ENCODE data around the gene DNTT.
"Not testable (repeated sequence)": the region's sequence is repeated elsewhere in the genome, so short reads cannot be mapped to it uniquely, and the experiment has no call there.

DNTT gene

DNA sequence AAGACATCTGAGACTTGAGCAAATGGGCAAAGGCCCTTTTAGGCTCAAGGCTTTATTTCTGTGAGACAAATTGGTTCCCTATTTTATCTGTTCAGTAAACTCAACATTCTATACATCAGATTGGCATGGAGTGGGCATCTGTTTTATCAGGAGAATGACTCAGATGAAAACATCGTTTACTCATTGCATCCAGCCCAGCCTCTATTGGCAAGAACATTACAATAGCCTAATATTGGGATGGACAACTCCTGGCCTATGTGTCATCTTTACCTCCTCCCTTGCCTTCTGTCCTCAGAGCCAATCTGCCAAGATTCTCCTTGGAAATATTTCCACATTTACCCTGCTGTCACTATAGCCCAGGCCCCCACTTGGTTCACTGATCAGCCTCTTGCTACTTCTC lies 27.4 kb upstream of the DNTT start:
- no peak for DNase-seq

DNA sequence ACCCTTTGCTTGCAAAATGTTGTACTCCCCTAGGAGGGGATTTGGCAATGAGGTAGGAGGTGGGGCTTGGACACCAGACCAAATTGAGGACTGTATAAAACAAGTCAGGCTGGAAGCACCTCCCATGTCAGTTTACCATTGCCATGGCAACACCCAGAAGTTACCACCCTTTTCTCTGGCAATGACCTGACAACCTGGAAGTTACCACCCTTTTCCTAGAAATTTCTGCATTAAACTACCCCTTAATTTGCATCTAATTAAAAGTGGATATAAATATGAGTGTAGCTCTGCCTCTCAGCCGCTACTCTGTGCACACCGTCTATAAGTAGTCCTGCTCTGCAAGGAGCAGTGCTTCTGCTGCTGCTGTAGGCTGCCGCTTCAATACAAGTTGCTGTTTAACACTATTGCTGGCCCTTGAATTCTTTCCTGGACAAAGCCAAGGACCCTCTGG lies 25.0 kb upstream of the DNTT start:
- DNase-seq: no peak

DNA sequence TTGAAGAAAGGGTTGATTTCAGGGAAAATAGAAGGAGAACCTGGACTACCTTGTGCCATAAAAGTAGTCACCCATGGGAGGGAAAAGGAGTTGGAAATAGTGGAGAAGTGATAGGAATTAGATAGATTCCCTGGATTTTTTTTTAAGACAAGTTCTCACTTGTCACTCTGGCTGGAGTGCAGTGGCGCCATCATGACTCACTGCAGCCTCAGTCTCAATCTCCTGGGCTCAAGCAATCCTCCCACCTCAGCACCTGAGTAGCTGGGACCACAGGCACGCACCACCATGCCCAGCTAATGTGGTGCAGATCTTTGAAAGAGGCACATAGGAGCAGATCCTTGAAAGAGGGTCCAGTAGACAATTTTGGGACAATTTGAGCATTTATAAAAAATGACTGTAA lies 23.4 kb upstream of the DNTT start:
- no peak for DNase-seq

DNA sequence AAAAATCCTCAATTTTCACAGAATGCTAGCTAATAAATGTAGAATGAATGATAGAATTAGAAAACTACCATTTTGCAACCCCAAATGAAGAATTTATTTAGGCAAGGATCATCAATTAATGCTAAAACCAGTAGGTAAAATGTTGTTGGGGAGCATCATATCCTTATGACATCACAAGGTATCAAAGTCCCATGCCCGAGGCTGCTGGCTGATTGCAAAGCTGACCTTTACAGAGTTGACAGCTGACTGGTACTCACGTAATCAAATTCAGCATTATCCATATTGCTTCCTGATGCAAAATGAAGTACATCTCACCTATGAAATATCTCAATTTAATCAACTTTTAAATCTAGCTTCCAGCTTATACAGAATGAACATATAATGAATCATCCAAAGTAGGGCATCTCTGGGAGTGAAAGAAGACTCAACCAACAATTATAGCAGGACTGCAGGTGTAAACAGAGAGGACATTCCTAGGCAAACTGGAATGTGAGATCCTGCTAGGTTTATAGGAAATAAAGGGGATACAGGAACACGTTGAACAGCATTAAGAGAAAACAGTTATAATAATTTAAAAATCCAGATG lies 22.7 kb upstream of the DNTT start:
- no peak for DNase-seq

DNA sequence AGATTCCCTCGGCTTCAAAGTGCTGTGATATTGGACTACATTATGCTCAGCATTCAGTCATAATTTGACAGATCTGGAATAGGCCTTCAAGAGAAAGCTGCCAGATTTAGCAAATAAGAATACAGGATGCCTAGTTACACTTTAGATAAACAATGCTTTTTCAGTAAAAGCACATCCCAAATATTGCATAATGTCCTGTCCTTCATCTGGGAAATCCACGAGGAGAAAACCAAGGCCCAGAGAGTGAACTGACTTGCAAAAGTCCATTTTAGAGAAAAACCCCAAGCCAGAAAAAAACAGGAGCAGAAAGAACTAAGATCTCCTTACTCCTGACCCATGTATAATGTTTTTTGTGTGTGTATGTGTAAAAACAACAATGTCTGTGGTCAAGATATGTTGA lies 20.9 kb upstream of the DNTT start:
- no peak for DNase-seq

DNA sequence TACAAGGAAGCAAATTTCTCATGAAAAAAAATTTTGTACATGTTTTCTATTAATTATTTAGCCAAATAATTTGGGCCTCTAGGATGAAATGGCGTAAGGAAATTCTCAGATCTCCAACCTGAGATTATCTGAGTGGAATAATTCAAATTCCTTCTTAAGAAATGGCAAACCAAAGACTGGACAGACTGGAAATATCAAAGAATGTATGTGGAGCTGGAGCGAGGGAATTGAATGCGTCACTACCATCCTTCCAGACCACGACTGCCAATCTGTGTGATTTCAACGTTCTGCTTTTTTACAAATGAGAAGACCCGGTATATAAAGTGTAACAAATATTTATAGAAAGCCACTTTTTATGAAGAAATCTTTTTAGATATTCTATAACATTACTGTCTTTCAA lies 20.5 kb upstream of the DNTT start:
- DNase-seq: no peak

DNA sequence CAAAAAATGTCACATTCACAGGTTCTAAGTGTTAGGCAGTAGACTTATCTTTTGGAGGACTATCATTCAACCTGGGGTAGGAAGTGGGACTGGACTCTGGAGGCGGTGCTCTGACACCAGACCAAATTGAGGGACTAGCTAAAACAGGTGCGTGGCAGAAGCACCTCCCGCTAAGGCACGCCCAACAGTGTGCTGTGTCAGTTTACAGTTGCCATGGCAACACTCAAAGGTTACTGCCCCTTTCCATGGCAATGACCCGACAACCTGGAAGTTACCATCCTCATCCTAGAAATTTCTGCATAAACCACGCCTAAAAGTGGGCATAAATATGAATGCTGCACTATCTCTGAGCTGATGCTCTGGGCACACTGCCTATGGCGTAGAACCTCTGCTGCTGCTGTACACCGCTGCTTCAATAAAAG lies 18.9 kb upstream of the DNTT start:
- DNase-seq: no peak

DNA sequence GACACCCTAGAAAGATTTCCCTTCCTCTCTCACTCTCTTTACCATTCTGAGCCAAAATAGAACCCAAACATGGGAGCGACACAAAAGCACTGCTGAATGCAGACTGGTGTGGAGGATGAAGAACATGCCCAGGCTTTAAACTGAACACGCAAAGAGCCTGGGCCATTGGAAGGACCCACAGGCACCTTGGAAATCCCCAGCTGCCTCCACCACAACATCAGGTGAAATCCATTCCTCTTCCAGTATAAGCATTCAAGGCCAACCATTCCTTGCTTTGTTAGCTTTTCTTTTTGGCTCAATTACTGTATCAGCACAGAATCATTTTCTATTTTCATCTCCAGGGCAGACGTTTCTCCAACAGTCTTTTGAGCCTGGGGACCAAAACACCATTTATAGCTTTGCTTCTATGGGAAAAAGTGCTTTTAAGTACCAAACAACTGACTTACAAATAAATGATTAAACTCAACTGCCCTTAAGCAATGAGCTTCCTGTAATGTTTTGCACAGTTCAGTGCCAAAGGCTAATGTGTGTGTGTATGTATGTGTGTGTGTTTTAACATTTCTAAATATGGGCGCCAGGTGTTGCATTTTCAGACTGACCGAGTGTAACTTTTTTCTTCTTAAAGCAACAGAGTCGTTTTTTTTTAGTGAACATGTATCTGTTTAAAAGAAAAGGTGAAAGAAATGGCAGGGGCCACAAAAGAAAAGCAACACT lies 16.7 kb upstream of the DNTT start:
- no peak for DNase-seq

DNA sequence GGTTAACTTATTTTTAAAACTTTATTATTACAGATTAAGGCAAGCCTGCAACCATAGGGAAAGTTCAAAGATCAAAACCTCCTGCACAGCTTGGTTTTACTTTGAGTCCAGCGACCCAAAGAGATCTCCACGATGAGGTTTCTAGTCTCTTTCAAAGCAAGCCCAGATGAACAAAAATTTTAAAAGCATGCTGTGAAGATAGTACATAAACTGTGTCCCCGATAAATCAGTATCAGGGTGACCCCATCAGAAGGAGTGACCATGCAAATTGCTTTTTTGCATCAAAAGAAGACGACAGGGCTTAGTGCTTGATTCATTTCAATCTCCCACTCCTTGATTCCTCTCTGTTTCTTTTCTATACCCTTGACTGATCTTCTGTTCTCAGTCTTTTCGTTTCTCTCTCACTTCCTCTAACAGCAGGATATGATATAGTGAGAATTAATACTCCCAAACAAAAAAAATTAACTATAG lies 16.0 kb upstream of the DNTT start:
- no peak for DNase-seq

DNA sequence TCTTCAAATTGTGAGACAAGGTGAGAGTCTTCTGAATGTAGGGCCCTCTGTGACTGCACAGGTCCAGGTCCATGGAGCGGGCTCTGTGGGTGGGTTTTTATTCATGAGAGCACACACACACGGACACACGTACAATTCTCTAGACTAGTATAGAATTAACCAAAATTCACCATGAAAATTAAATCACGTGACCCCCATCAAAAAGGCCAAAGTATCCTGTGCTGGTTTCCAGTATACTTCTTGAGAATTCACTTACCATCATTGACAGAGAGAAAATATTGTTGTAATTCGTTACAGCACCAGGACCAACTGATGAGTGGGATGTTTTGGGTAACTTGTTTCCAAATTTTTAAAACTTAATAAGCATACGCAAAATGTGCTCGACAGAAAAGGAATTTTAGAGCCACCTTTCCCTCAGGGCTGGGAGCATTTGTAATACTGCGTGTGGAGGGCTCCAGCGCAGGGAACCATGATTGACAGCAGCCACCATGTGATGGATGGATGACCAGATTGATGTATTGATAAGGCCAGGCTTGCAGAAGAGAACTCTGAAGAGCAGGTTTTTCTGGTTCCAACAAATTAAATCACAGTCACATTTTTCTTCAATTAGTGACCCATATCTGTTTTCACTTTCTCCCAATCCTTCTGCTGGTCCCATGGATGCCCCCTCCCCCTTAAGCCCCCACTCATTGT lies 14.9 kb upstream of the DNTT start:
- no peak for DNase-seq

DNA sequence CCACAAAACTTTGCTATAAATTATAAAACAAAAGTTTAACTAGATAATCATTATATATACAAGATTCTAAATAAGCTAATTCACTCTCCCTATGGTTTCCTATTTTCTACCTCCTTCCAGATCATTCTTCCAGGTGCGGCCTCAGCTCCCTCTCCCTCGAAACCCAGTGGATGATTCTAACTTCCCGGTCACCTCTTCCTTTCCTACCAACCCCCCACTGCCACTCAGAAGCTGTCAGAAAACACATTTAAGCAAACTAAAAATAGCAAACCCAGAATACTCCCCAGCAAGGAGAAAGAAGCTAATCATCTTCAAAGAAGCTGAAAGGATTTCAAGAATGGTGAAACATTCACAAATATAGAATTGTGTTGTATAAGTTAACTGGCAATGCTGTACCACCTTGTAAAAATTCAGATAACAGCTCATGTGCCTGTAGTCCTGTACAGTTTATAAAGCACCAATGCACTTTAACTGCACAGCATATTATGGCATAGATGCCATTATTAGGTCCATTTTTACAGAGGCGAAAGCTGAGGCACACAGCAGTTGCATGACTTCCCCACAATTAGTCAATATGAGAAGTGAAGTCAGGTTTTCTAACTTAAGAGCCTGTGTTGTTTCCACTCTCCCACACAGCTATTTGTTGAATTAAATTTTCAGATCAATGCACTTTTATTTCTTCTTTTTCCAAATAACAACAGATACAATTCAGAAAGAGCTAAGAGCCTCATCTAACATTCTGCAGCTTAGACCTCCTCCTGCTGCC lies 13.7 kb upstream of the DNTT start:
- no peak for DNase-seq

DNA sequence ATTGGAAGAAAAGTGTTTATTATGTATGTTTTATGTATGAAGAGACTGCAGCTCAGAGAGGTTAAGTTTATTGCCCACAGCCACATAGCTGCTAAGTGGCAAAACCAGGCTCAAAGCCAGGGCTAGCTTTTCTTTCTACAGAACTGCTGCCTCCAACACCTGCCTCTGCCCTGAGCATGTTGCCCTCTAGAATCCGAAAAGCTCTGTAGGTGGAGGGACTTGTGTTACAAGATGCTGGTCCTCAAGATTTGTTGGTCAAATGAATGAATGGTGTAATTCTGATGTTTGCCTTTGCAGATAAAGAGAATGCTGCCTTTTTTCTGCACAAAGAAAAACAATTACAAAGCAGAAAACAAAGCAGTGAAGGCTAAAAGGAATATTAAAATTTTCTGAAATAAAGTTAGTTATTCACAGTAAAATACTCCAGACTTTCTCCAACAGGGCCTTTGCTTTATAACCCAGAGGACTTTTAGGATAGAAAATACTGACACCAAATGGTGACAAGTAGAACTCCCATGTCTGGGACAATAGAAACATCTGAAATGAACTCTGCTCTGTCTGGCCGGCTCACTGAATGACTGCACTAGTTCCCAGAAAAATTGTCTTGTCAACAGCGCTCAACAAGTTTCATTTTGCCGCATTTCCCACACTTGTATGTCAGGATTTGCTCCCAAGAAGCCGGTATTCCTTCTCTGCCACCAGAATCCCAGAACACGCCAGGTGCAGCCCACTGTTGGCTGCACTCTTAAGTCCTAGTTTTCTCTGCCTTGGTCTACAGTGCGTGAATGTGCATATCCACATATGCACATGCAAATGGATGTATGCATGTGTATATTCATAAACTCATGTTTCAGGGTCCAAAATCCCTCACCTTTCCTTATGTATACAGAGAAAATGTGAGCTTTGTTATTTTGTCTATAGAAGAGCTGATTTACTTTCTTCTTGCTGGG lies 11.0 kb upstream of the DNTT start:
- no peak for DNase-seq

DNA sequence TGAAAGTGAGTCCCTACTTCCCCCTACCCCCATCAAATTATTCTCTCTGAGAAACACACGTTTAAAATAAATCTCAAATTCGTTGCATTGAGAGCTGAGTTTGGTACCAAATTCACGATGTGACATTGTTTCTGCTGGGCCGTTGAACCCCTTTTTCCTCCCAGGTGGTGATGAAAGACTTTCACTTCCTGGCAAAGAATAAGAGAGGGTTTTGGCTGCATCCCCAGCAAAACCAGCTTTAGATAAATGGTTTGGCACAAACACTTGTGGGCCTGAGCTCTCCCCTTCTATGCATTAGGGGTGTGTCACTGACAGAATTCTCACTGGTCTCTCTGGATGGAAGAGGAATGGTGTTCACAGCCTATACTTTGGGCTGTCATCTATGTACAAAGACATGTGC lies 8.8 kb upstream of the DNTT start:
- DNase-seq: no peak

DNA sequence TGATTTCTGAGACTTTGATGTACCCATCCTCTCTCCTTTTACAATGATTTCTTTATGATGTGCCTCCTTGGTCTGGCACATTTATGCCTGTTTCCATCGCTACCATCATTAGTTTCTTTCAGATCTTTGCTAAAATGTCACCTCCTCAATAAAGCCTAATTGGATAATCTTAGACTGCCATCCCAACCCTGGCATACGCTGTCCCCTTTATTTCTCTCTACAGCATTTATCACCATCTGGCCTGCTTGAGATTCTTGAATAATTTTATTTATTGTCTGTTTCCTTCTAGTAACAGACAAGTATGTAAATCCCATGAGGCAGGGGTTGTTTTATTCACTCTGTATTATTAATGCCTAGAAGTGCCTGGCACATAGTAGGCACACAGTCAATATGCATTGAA lies 6.7 kb upstream of the DNTT start:
- DNase-seq: no peak

DNA sequence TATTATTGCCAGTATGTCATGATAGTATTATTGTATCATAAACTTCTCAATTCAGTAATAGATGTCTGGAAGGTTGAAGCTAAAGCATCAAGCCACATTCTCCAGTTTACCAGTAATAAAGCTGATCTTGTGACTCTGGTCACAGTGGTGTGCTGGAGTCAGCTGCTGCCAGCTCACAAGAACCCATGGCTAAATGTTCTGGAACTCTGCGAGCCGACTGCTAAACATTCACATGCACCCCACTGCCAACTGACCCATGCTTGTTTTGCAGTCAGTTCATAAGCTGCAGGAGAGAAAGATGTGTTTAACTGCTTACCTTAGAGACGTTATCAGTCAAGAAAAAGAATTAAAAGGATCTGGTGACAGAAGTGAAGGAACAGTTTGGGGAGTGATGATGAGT lies 5.9 kb upstream of the DNTT start:
- no peak for DNase-seq

DNA sequence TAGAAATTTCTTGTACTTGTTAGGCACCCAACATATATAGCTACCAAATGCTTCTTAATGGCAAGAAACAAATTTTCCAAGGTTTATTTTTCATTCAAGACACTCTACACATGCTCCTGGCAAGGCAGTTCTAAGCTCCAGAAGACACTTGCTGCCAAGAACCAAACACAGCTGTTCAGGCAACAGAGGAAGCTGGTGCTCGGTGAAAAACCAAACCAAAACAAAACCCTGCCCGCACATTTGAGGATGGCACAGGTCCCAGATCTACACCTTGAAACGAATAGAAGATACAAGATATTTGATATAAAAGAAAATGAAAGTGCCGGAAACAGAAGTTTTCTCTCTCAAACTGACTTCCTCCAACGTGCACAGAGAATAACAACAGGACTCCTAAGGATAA lies 4.9 kb upstream of the DNTT start:
- DNase-seq: no peak

DNA sequence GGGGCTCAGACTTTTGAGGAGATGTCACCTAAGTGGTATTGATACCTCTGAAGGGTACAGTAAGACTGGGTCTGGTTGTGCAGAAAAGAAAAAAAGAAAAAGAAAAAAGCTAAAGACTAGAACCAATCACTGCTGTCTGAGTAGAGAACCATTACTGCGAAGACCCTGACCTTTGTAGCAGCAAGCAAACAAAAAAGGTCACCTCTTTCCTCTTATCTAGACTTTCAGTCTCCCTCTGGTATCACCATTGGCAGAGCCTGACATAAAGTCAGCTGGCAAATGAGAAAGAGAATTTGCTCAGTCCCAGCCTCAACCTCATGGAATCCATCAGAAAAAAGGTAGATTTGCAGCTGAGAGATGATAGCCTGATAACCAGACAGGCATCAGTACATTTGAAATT lies 2.6 kb upstream of the DNTT start:
- no peak for DNase-seq

DNA sequence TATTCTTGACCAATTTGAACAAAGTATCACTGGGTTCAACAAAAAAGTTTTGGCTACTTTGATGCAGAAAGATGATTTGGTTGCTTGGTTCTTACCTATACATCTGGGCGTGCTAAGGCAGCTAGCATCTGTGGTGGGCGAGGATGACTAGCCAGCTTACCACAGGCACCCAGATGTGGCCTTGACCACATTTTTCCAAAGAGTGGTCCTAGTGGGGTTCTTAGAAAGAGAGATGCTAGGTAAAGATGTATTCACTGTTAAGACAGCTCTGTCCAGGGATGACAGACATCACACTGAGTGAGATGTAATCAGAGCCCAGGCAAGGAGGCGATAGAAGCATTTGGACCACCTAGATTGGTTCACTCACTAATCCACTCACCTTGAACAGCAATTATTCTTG lies 785 bp downstream of the DNTT start:
- no peak for DNase-seq

DNA sequence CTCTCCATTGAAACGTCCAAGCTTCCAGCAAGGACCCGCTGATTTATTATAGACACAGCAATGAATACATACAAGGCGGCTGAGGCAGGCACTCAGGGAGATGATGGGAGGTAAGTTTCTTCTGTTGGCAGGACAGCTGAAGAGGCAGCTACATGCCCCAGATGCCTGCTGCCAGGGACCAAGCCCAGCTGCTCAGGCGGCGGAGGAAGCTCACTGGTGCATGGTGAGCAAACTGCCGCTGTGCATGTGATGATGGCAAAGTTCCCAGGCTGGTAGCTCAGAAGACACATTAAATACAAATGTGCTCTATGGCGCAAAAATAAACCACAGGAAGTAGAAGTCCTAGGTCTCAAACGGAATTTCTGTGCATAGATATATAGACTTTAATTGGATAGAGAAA lies 2.3 kb downstream of the DNTT start:
- no peak for DNase-seq

DNA sequence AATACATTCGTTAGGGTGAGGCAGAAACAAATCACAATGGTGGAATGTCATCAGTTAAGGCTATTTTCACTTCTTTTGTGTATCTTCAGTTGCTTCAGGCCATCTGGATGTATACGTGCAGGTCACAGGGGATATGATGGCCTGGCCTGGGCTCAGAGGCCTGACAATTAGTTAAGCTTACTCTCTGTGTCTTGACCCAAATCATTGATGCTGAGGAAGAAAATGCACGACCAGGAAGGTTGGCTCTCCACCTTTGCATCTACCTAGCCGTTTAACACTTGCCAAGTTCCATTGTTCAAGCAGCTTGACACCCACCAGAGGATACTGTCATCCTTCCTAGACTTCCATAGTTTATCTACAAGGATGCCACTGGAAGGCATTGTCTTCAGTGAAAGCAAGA lies 4.6 kb downstream of the DNTT start:
- not testable (repeated sequence) for DNase-seq

DNA sequence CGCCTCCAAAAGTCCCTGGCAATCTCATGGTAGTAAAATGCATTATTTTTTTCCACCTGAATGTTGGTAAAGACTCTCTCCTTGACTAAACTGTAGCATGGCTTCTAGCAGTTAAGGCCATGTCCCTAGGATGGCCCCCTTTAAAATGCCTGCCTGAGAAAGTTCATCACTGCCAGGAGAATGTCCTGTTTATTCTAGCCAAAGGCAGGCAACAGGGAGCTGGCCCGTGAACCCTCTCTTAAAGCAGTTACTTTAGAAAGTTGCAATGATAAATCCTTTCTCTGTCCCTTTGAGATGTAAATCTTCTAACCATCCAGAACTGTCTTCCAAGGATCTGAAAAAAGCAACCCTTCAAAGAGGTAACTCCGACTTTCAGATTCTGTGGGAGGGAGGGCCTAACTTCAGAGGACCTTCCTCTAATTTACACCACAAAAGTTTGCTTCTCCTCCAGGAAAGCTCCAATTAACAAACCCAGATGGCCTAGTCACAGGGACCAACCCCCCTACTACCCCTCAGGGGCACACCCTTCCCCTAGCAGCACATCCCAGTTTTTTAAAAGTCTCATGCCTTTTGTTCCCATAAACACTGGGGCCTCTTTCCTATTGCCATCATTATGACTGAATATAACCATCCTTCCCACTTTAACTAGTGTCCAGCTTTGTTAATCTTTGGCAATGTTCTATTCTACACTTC lies 5.5 kb downstream of the DNTT start:
- no peak for DNase-seq

DNA sequence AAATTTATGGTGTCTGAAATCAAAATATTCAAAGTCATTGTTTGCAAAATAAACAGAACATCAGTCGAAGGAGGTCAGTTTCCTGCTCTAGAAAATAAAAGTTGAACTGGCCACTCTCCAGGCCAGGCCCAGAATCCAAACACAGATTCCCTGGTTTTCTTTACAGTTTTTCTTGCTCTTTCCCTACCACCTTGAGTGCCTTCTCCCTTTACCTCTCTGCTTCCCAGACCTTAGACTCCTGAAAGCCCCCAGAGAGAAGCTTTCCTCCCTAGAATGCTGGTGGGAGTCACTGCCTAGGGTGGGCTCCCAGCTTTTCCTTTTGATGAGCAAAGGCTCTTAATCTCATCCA lies 6.1 kb downstream of the DNTT start:
- no peak for DNase-seq

Measured in NCI-H187 treated with DMSO at 0.1 percent for 48 hours (cell line).